NCI-H510A treated with DMSO at 0.1 percent for 48 hours (cell line): ENCODE results near the gene CNGA3.
"Not testable (repeated sequence)": the region's sequence is repeated elsewhere in the genome, so short reads cannot be mapped to it uniquely, and the experiment has no call there.

ENCODE experiments used
- DNase-seq: peaks from one replicate; lab custom pipeline; 2025; lab: John Stamatoyannopoulos, UW

Gene CNGA3

GRCh38 chr2:98404556-98405250, 58.4 kb downstream of the CNGA3 start:
- no peak for DNase-seq

GRCh38 chr2:98405301-98405700, 59.0 kb downstream of the CNGA3 start:
- DNase-seq = no peak

- no peak for DNase-seq
Measured at GRCh38 chr2:98408155-98408554, 61.9 kb downstream of the CNGA3 start.

GRCh38 chr2:98412751-98413458, 66.6 kb downstream of the CNGA3 start:
- DNase-seq = peak; percentile 34

- peak; percentile 22 for DNase-seq
Measured at GRCh38 chr2:98414246-98414645, 68.0 kb downstream of the CNGA3 start.

- DNase-seq = not testable (repeated sequence)
Measured at GRCh38 chr2:98415719-98416248, 69.5 kb downstream of the CNGA3 start.

GRCh38 chr2:98416383-98417159, 70.3 kb downstream of the CNGA3 start:
- no peak for DNase-seq

- DNase-seq = no peak
Measured at GRCh38 chr2:98419544-98419943, 73.3 kb downstream of the CNGA3 start.

- DNase-seq = no peak
Measured at GRCh38 chr2:98419977-98420725, 73.9 kb downstream of the CNGA3 start.

GRCh38 chr2:98422449-98422848, 76.2 kb downstream of the CNGA3 start:
- no peak for DNase-seq

- no peak for DNase-seq
Measured at GRCh38 chr2:98426771-98427170, 80.5 kb downstream of the CNGA3 start.

- no peak for DNase-seq
Measured at GRCh38 chr2:98432145-98432544, 85.9 kb downstream of the CNGA3 start.

- no peak for DNase-seq
Measured at GRCh38 chr2:98433363-98433964, 87.2 kb downstream of the CNGA3 start.

- no peak for DNase-seq
Measured at GRCh38 chr2:98434492-98434891, 88.2 kb downstream of the CNGA3 start.

- not testable (repeated sequence) for DNase-seq
Measured at GRCh38 chr2:98435670-98436069, 89.4 kb downstream of the CNGA3 start.

GRCh38 chr2:98436734-98437133, 90.5 kb downstream of the CNGA3 start:
- no peak for DNase-seq

GRCh38 chr2:98438190-98439133, 92.2 kb downstream of the CNGA3 start:
- no peak for DNase-seq

- no peak for DNase-seq
Measured at GRCh38 chr2:98441706-98442450, 95.6 kb downstream of the CNGA3 start.

GRCh38 chr2:98442488-98442887, 96.2 kb downstream of the CNGA3 start:
- no peak for DNase-seq
